Esophagus muscularis mucosa (tissue), 4 donors: Measurements from ENCODE around the gene DUXA. TPM values are rescaled to one million over a fixed set of nuclear protein-coding genes. Genes with fewer than 3 reads are reported as not detected.

ENCODE experiments used
- DNase-seq: peaks from one replicate; pipeline ENCODE4 v3.0.0-alpha.2; 2017; ENCODE audit errors: extremely low spot score
- H3K27ac ChIP-seq, 4 donors: fragments of 200-600 bp; sonication (generic); replicated peaks in 1 of 4; 1 replicate in 3 of 4; 2 replicates in 1 of 4; pipeline ENCODE4 v1.5.1; 2016 to 2019; ENCODE audit warnings: mild to moderate bottlenecking in 1 of 4
- H3K27me3 ChIP-seq, 4 donors: fragments of 200-600 bp; sonication (generic); one replicate each; pipeline versions ENCODE4 v1.5.1 to v1.6.0; 2016 to 2019
- H3K36me3 ChIP-seq, 4 donors: fragments of 200-600 bp; sonication (generic); one replicate each; pipeline ENCODE4 v1.5.1; 2016 to 2019
- H3K4me1 ChIP-seq, 4 donors: fragments of 200-600 bp; sonication (generic); one replicate each; pipeline ENCODE4 v1.5.1; 2016 to 2019
- H3K4me3 ChIP-seq, 4 donors: fragments of 200-600 bp; sonication (generic); 1 replicate in 2 of 4; 2 replicates in 2 of 4; pipeline ENCODE4 v1.5.1; 2016 to 2019; ENCODE audit warnings: mild to moderate bottlenecking in 4 of 4, moderate library complexity in 1 of 4
- H3K9me3 ChIP-seq, 4 donors: fragments of 200-600 bp; sonication (generic); 1 replicate in 3 of 4; 2 replicates in 1 of 4; pipeline ENCODE4 v1.5.1; 2016 to 2019
- CTCF ChIP-seq, 3 experiments: fragments of 200-600 bp in 2 of 3; fragments of 450-650 bp in 1 of 3; sonication (generic) in 2 of 3; IDR thresholded peaks; one replicate each; pipeline ENCODE4 v1.5.1; 2017 to 2019; ENCODE audit warnings: antibody characterized with exemption in 3 of 3, mild to moderate bottlenecking in 2 of 3, moderate library complexity in 1 of 3
- EP300 ChIP-seq: sonication (generic); formaldehyde crosslinking; IDR thresholded peaks from one replicate; pipeline ENCODE4 v1.6.1; 2017; ENCODE audit warnings: antibody characterized with exemption
- POLR2A ChIP-seq: fragments of 450-650 bp; IDR thresholded peaks from one replicate; pipeline ENCODE4 v1.6.1; 2017; ENCODE audit warnings: antibody characterized with exemption, moderate library complexity, mild to moderate bottlenecking, low read depth
- POLR2AphosphoS5 ChIP-seq, 2 donors: sonication (generic); formaldehyde crosslinking; IDR thresholded peaks; one replicate each; pipeline ENCODE4 v1.6.1; 2017; ENCODE audit warnings: antibody characterized with exemption in 2 of 2
- WGBS: methylation state at CpG from one replicate; pipeline ENCODE4 v1.1.5; 2018; 5-methylcytosine and 5-hydroxymethylcytosine counted together
- intact Hi-C: fragments of 100-400 bp; cut with DNase I; formaldehyde crosslinking; loops from one replicate; pipeline ENCODE4 v1.15.1; 2023
- total RNA-seq, 4 donors: library from RNA; depleted of rRNA; stranded (reverse); fragments of >200 nt; gene quantifications; one replicate each; pipeline versions ENCODE4 v1.1.0 to v1.2.1, GENCODE V29; 2016

DUXA gene
- total RNA-seq, 4 donors from 2014 or later: not detected

- H3K9me3 ChIP-seq: no peaks in the 10 kb centered on the region
- peak overlapping the region; percentile 67 to 97 (median 92) for H3K4me3 ChIP-seq
- peaks cover 0 to 5% (median 0%) of the 10 kb centered on the region in 4 donors for H3K27me3 ChIP-seq
- H3K4me1 ChIP-seq: peaks cover 20 to 32% (median 28%) of the 10 kb centered on the region in 4 donors
- H3K27ac ChIP-seq: peak overlapping the region; percentile 86 to 90 (median 88)
- TF ChIP-seq CTCF (IDR thresholded peaks at IDR 0.05) (no peak), POLR2AphosphoS5 (IDR thresholded peaks at IDR 0.05) (no peak), EP300 (no peak), POLR2A (no peak)
- DNase-seq: no peak
- WGBS: 0% methylated on average over 7 of the region's 9 CpGs
- peaks cover 27 to 44% (median 38%) of the 10 kb centered on the region in 4 donors for H3K36me3 ChIP-seq
- intact Hi-C loops: loop anchor here (10.0 kb wide), 1 partner anchor 963 kb away; the partner anchor contains the start of gene ZNF329
Measured at GRCh38 chr19:57192077-57192420, 24.8 kb upstream of the DUXA start.

- peaks cover 22 to 38% (median 31%) of the 10 kb centered on the region in 4 donors for H3K36me3 ChIP-seq
- TF ChIP-seq POLR2AphosphoS5 (IDR thresholded peaks at IDR 0.05) (peak; percentile 72 to 79), EP300 (no peak)
- H3K27ac ChIP-seq: peak within 1 kb of the TSS; percentile 86 to 90 (median 88)
- peak within 1 kb of the TSS; percentile 67 to 97 (median 92) for H3K4me3 ChIP-seq
- no peaks in the 10 kb centered on the region for H3K9me3 ChIP-seq
- H3K27me3 ChIP-seq: peaks cover 0 to 11% (median 0%) of the 10 kb centered on the region in 4 donors
- DNase-seq: peak; percentile 98
- under 1% methylated on average over 21 of the region's 81 CpGs for WGBS
- peaks cover 20 to 32% (median 28%) of the 10 kb centered on the region in 4 donors for H3K4me1 ChIP-seq
- intact Hi-C loops: loop anchor here (10.0 kb wide), 1 partner anchor 963 kb away; the partner anchor contains the start of gene ZNF329
Measured at GRCh38 chr19:57191141-57192076, 24.1 kb upstream of the DUXA start, which contains the start of gene ZNF264. Gene ZNF264 (plus strand): TSS chr19:57191500. CDS start chr19:57191914, 414 bp downstream.

- TF ChIP-seq POLR2AphosphoS5 (IDR thresholded peaks at IDR 0.05): no peak
- no peak for TF ChIP-seq CTCF (IDR thresholded peaks at IDR 0.05)
- TF ChIP-seq EP300: no peak
- TF ChIP-seq POLR2A: no peak
- peak; percentile 31 for DNase-seq
- Histone ChIP-seq H3K27me3 (peaks cover 0 to 12% (median 0%) of the 10 kb centered on the region in 4 donors), H3K27ac (no peak overlapping the region), H3K4me1 (peaks cover 20 to 32% (median 28%) of the 10 kb centered on the region in 4 donors), H3K36me3 (peaks cover 17 to 27% (median 20%) of the 10 kb centered on the region in 4 donors), H3K9me3 (no peaks in the 10 kb centered on the region), H3K4me3 (peak overlapping the region in 1 of 4 donors; percentile 90)
- WGBS: 86% methylated on average over 3 of the region's 3 CpGs
- intact Hi-C loops: loop anchor here (10.0 kb wide), 1 partner anchor 964 kb away; the partner anchor contains the start of gene ZNF329
Measured at GRCh38 chr19:57190301-57190700, 23.0 kb upstream of the DUXA start.

GRCh38 chr19:57171551-57172081 lies 4.3 kb upstream of the DUXA start:
- no peaks in the 10 kb centered on the region for H3K9me3 ChIP-seq
- intact Hi-C loops: no loop called here
- H3K4me1 ChIP-seq: peaks cover 4 to 16% (median 12%) of the 10 kb centered on the region in 4 donors
- 9% methylated on average over 10 of the region's 42 CpGs for WGBS
- no peaks in the 10 kb centered on the region for H3K27me3 ChIP-seq
- no peaks in the 10 kb centered on the region for H3K36me3 ChIP-seq
- TF ChIP-seq EP300 (no peak), CTCF (IDR thresholded peaks at IDR 0.05) (no peak), POLR2A (no peak), POLR2AphosphoS5 (IDR thresholded peaks at IDR 0.05) (no peak)
- peak overlapping the region; percentile 62 to 78 (median 73) for H3K27ac ChIP-seq
- no peak for DNase-seq
- H3K4me3 ChIP-seq: peak overlapping the region; percentile 46 to 67 (median 48)

GRCh38 chr19:57165846-57166245 lies 1.4 kb downstream of the DUXA start:
- Histone ChIP-seq H3K27me3 (no peaks in the 10 kb centered on the region), H3K4me1 (no peaks in the 10 kb centered on the region), H3K36me3 (no peaks in the 10 kb centered on the region), H3K27ac (no peak overlapping the region), H3K9me3 (no peaks in the 10 kb centered on the region), H3K4me3 (no peak overlapping the region)
- intact Hi-C loops: no loop called here
- no peak for DNase-seq
- TF ChIP-seq EP300 (no peak), POLR2AphosphoS5 (IDR thresholded peaks at IDR 0.05) (no peak), CTCF (IDR thresholded peaks at IDR 0.05) (no peak), POLR2A (no peak)
- WGBS: 76% methylated on average over 7 of the region's 7 CpGs
